AG09309 (cell line): Measurements from ENCODE around the gene CCND1.

Experiments used
- DNase-seq: peaks from one replicate; pipeline ENCODE4 v3.0.0-alpha.2; 2010; ENCODE audit warnings: low read depth
- H3K4me3 ChIP-seq: 2 replicates; pipeline ENCODE4 v1.5.1; 2011; ENCODE audit warnings: mild to moderate bottlenecking, low read depth, low read length, moderate library complexity; ENCODE audit not compliant: control insufficient read depth
- CTCF ChIP-seq: IDR thresholded peaks from 2 replicates; pipeline ENCODE4 v1.5.1; 2011; ENCODE audit warnings: mild to moderate bottlenecking, low read depth, low read length, inconsistent platforms; ENCODE audit not compliant: insufficient read depth, control insufficient read depth; ENCODE audit errors: missing control alignments

The CCND1 gene

DNA sequence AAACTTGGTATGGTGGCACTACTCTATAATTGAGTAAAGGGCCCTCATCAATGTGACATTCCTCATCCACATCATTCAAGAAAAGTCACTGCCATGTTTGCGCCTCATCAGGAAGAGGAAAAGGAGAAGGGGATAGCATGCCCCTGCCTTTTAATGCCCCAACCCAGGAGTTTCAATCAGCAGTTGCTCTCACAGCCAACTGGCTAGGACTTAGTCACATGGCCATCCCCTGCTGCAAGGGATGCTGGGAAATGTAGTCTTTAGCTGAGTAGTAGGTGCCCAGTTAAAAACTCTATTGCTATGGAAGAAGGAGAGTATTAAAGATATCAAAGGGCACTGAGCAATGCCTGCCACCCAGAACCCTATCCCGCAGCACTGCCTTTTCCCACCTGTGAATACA lies 10.9 kb upstream of the CCND1 start:
- no peak for TF ChIP-seq CTCF
- DNase-seq: no peak
- no peak overlapping the region for H3K4me3 ChIP-seq

GRCh38 chr11:69630424-69630823 lies 10.5 kb upstream of the CCND1 start:
- no peak overlapping the region for H3K4me3 ChIP-seq
- DNase-seq: no peak
- TF ChIP-seq CTCF: no peak

DNA sequence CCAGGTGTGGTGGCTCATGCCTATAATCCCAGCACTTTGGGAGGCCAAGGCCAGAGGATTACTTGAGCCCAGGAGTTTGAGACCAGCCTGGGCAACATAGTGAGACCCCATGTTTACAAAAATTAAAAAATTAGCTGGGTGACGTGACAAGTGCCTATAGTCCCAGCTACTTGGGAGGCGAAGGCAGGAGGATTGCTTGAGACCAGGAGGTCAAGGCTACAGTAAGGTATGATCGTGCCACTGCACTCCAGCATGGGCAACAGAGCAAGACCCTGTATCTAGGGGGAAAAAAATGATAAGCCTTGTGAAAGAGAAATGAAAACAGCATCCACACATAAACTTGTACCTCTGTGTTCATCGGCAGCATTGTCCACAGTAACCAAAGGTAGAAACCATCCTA lies 8.1 kb upstream of the CCND1 start:
- DNase-seq: no peak
- TF ChIP-seq CTCF: no peak
- no peak overlapping the region for H3K4me3 ChIP-seq

- no peak for DNase-seq
- no peak for TF ChIP-seq CTCF
- no peak overlapping the region for H3K4me3 ChIP-seq
Observed at GRCh38 chr11:69634069-69634468, 6.9 kb upstream of the CCND1 start.

DNA sequence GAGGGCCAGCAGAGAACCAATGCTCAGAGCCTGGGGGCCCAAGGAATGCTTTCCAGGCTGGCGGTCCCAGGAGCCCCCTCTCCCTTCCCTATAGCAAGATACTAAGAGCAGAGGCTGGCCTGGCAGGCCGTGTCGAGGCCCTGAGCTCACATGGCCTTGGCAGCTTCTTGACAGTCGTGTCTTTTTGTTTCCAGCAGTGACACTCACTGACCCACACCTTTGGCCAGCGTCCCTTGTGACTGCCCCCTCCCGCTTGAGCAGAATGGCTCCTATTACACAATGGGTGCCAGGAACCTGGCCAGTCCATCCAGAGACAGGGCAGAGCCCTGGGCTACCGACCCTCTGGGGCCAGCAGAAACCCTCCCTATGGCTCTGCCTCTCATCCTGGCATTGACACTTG lies 6.4 kb upstream of the CCND1 start:
- H3K4me3 ChIP-seq: no peak overlapping the region
- DNase-seq: no peak
- TF ChIP-seq CTCF: no peak

- no peak for TF ChIP-seq CTCF
Observed at GRCh38 chr11:69635195-69635594, 5.8 kb upstream of the CCND1 start.

More at GRCh38 chr11:69635195-69635594, 5.8 kb upstream of the CCND1 start:
- no peak for DNase-seq
- no peak overlapping the region for H3K4me3 ChIP-seq
